Activated T-helper 2 cell treated with anti-CD3 and anti-CD28 coated beads, Interferon-gamma antibody, Interleukin-2, Interleukin-4, amounts not matched to agents 10 μg/mL and 5 μg/mL and 100 μg/mL, durations not matched to agents 14 hours and 24 hours and 36 hours (primary cell): Measurements from ENCODE around the gene IL1A. TPM values are rescaled to one million over a fixed set of nuclear protein-coding genes. Genes with fewer than 3 reads are reported as not detected.

Source experiments
- DNase-seq: peaks from one replicate; pipeline ENCODE4 v3.0.0; 2021; ENCODE audit warnings: low spot score
- H3K27ac Mint-ChIP-seq: one replicate; pipeline ENCODE4 v1.8.0; 2021; ENCODE audit warnings: mixed read lengths
- H3K27me3 Mint-ChIP-seq: one replicate; pipeline ENCODE4 v1.8.0; 2021; ENCODE audit warnings: low read depth, mixed read lengths
- H3K36me3 Mint-ChIP-seq: one replicate; pipeline ENCODE4 v1.8.0; 2021; ENCODE audit warnings: low read depth, mixed read lengths
- H3K4me1 Mint-ChIP-seq: one replicate; pipeline ENCODE4 v1.8.0; 2021; ENCODE audit warnings: low read depth, mixed read lengths
- H3K4me3 Mint-ChIP-seq: one replicate; pipeline ENCODE4 v1.8.0; 2021; ENCODE audit warnings: low read depth, mild to moderate bottlenecking, moderate library complexity, mixed read lengths
- H3K9me3 Mint-ChIP-seq: one replicate; pipeline ENCODE4 v1.8.0; 2021; ENCODE audit warnings: mixed read lengths
- intact Hi-C: fragments of 100-400 bp; cut with micrococcal nuclease; formaldehyde crosslinking; loops from one replicate; pipeline ENCODE4 v1.15.1; 2023
- total RNA-seq: library from RNA; stranded (reverse); gene quantifications from 2 replicates; pipeline ENCODE4 v1.2.3, GENCODE V29; 2022

IL1A gene
- total RNA-seq, 1 donor from 2014 or later = 7.0 TPM

GRCh38 chr2:112779598-112779997, 4.7 kb downstream of the IL1A start:
- intact Hi-C loops = loop anchor here (10.0 kb wide), 1 partner anchor 45 kb away; no protein-coding TSS in a partner anchor

GRCh38 chr2:112777036-112777435, 7.3 kb downstream of the IL1A start:
- H3K36me3 Mint-ChIP-seq = peaks cover 20% of the 10 kb centered on the region
- H3K9me3 Mint-ChIP-seq = peaks cover 12% of the 10 kb centered on the region
- H3K27ac Mint-ChIP-seq = peak overlapping the region; percentile 85
- peaks cover 18% of the 10 kb centered on the region for H3K4me1 Mint-ChIP-seq
- H3K4me3 Mint-ChIP-seq = no peak overlapping the region
- intact Hi-C loops = loop anchor here (10.0 kb wide), 1 partner anchor 48 kb away; no protein-coding TSS in a partner anchor
- no peak for DNase-seq
- peaks cover 47% of the 10 kb centered on the region for H3K27me3 Mint-ChIP-seq

More at GRCh38 chr2:112779598-112779997, 4.7 kb downstream of the IL1A start:
- Mint-ChIP-seq H3K4me3 (no peak overlapping the region), H3K36me3 (peaks cover 17% of the 10 kb centered on the region), H3K27ac (no peak overlapping the region), H3K9me3 (peaks cover 12% of the 10 kb centered on the region), H3K4me1 (peaks cover 31% of the 10 kb centered on the region), H3K27me3 (peaks cover 42% of the 10 kb centered on the region)
- no peak for DNase-seq

- Mint-ChIP-seq H3K4me3 (no peak overlapping the region), H3K27me3 (peaks cover 47% of the 10 kb centered on the region), H3K36me3 (peaks cover 20% of the 10 kb centered on the region), H3K27ac (no peak overlapping the region), H3K9me3 (peaks cover 12% of the 10 kb centered on the region), H3K4me1 (peaks cover 18% of the 10 kb centered on the region)
- DNase-seq = no peak
- intact Hi-C loops = loop anchor here (10.0 kb wide), 1 partner anchor 49 kb away; no protein-coding TSS in a partner anchor
Observed at GRCh38 chr2:112776113-112776512, 8.2 kb downstream of the IL1A start.

GRCh38 chr2:112774536-112775285, 9.6 kb downstream of the IL1A start:
- no peak for DNase-seq
- peaks cover 12% of the 10 kb centered on the region for H3K9me3 Mint-ChIP-seq
- intact Hi-C loops = loop anchor here (10.0 kb wide), 1 partner anchor 50 kb away; no protein-coding TSS in a partner anchor
- peaks cover 18% of the 10 kb centered on the region for H3K4me1 Mint-ChIP-seq
- H3K4me3 Mint-ChIP-seq = no peak overlapping the region
- H3K27me3 Mint-ChIP-seq = peaks cover 44% of the 10 kb centered on the region
- peaks cover 20% of the 10 kb centered on the region for H3K36me3 Mint-ChIP-seq
- H3K27ac Mint-ChIP-seq = peak overlapping the region; percentile 46

- no peak for DNase-seq
- H3K27me3 Mint-ChIP-seq = peaks cover 35% of the 10 kb centered on the region
- intact Hi-C loops = loop anchor here (10.0 kb wide), 1 partner anchor 51 kb away; no protein-coding TSS in a partner anchor
- H3K4me1 Mint-ChIP-seq = peaks cover 22% of the 10 kb centered on the region
- no peak overlapping the region for H3K4me3 Mint-ChIP-seq
- H3K9me3 Mint-ChIP-seq = peaks cover 12% of the 10 kb centered on the region
- peaks cover 20% of the 10 kb centered on the region for H3K36me3 Mint-ChIP-seq
- H3K27ac Mint-ChIP-seq = no peak overlapping the region
Observed at GRCh38 chr2:112773556-112773955, 10.7 kb downstream of the IL1A start.

- H3K4me1 Mint-ChIP-seq = peaks cover 26% of the 10 kb centered on the region
- peaks cover 20% of the 10 kb centered on the region for H3K36me3 Mint-ChIP-seq
- intact Hi-C loops = loop anchor here (10.0 kb wide), 1 partner anchor 52 kb away; no protein-coding TSS in a partner anchor
- DNase-seq = no peak
- no peak overlapping the region for H3K27ac Mint-ChIP-seq
- peaks cover 32% of the 10 kb centered on the region for H3K27me3 Mint-ChIP-seq
- H3K9me3 Mint-ChIP-seq = peaks cover 16% of the 10 kb centered on the region
- no peak overlapping the region for H3K4me3 Mint-ChIP-seq
Observed at GRCh38 chr2:112772911-112773475, 11.3 kb downstream of the IL1A start.

GRCh38 chr2:112772322-112772721, 12.0 kb downstream of the IL1A start:
- H3K4me3 Mint-ChIP-seq = no peak overlapping the region
- H3K36me3 Mint-ChIP-seq = peaks cover 20% of the 10 kb centered on the region

GRCh38 chr2:112768432-112768831, 15.9 kb downstream of the IL1A start:
- H3K9me3 Mint-ChIP-seq = peaks cover 13% of the 10 kb centered on the region
- H3K4me1 Mint-ChIP-seq = peaks cover 31% of the 10 kb centered on the region
- peaks cover 10% of the 10 kb centered on the region for H3K36me3 Mint-ChIP-seq
- peaks cover 12% of the 10 kb centered on the region for H3K27me3 Mint-ChIP-seq
- no peak overlapping the region for H3K4me3 Mint-ChIP-seq
- intact Hi-C loops = no loop called here
- no peak overlapping the region for H3K27ac Mint-ChIP-seq
- no peak for DNase-seq

More at GRCh38 chr2:112772322-112772721, 12.0 kb downstream of the IL1A start:
- DNase-seq = no peak
- no peak overlapping the region for H3K27ac Mint-ChIP-seq
- H3K27me3 Mint-ChIP-seq = peaks cover 25% of the 10 kb centered on the region
- intact Hi-C loops = loop anchor here (10.0 kb wide), 1 partner anchor 52 kb away; no protein-coding TSS in a partner anchor
- H3K9me3 Mint-ChIP-seq = peaks cover 21% of the 10 kb centered on the region
- H3K4me1 Mint-ChIP-seq = peaks cover 29% of the 10 kb centered on the region

- no peak overlapping the region for H3K27ac Mint-ChIP-seq
- intact Hi-C loops = no loop called here
- H3K9me3 Mint-ChIP-seq = peaks cover 13% of the 10 kb centered on the region
- peaks cover 9% of the 10 kb centered on the region for H3K27me3 Mint-ChIP-seq
- DNase-seq = no peak
- peaks cover 37% of the 10 kb centered on the region for H3K4me1 Mint-ChIP-seq
- peaks cover 14% of the 10 kb centered on the region for H3K36me3 Mint-ChIP-seq
- H3K4me3 Mint-ChIP-seq = no peak overlapping the region
Observed at GRCh38 chr2:112767693-112768330, 16.5 kb downstream of the IL1A start.

GRCh38 chr2:112765251-112765650, 19.0 kb downstream of the IL1A start:
- H3K9me3 Mint-ChIP-seq = peaks cover 13% of the 10 kb centered on the region
- no peaks in the 10 kb centered on the region for H3K27me3 Mint-ChIP-seq
- H3K4me1 Mint-ChIP-seq = peaks cover 53% of the 10 kb centered on the region
- peak overlapping the region; percentile 96 for H3K27ac Mint-ChIP-seq
- peak overlapping the region; percentile 85 for H3K4me3 Mint-ChIP-seq
- peaks cover 36% of the 10 kb centered on the region for H3K36me3 Mint-ChIP-seq
- no peak for DNase-seq
- intact Hi-C loops = loop anchor here (2.0 kb wide), 1 partner anchor 16 kb away; no protein-coding TSS in a partner anchor

GRCh38 chr2:112764071-112765044, 19.9 kb downstream of the IL1A start, which contains the start of gene CKAP2L:
CKAP2L (minus strand) TSS chr2:112764609; CDS start chr2:112764598, 11 bp downstream.
- Mint-ChIP-seq H3K9me3 (peaks cover 13% of the 10 kb centered on the region), H3K36me3 (peaks cover 39% of the 10 kb centered on the region), H3K4me1 (peaks cover 53% of the 10 kb centered on the region), H3K27me3 (no peaks in the 10 kb centered on the region), H3K27ac (peak within 1 kb of the TSS; percentile 96), H3K4me3 (peak within 1 kb of the TSS; percentile 85)
- peak; percentile 97 for DNase-seq
- intact Hi-C loops = loop anchor here (2.0 kb wide), 1 partner anchor 16 kb away; no protein-coding TSS in a partner anchor
